ENCODE measurements around the gene UQCRC2. TPM values are rescaled to one million over a fixed set of nuclear protein-coding genes. Genes with fewer than 3 reads are reported as not detected.

The UQCRC2 gene
- total RNA-seq, 1 donor from 2014 or later, result 194 TPM

DNA sequence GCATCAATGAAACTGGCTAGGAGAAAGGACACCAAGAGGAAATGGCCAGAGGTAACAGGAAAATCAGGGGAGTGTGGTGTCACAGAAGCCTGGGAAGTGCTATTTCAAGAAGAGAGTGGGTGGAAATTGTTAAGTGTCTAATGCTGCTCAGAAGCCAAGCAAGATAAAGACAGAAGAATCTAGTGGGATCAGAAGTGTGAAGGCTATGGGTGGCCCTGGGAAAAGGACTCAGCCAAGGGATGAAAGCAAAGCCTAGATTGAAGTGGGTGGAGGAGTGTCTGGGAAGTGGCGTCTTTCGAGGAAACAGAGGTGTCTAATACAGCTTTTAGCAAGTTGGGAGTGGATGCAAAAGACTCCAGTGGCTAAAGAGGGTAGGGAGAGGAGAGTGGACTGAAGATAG lies 34.3 kb downstream of the UQCRC2 start:
- H3K4me3 Mint-ChIP-seq (ENCODE audit: unreplicated experiment), result peak overlapping the region; percentile 12
- peak overlapping the region; percentile 83 for H3K27ac Mint-ChIP-seq (ENCODE audit: unreplicated experiment)
- H3K9me3 Mint-ChIP-seq (ENCODE audit: unreplicated experiment), result no peaks in the 10 kb centered on the region
- H3K36me3 Mint-ChIP-seq (ENCODE audit: low read depth, unreplicated experiment), result peaks cover 14% of the 10 kb centered on the region
- H3K27me3 Mint-ChIP-seq (ENCODE audit: unreplicated experiment), result no peaks in the 10 kb centered on the region
- TF ChIP-seq, protein P1, sequence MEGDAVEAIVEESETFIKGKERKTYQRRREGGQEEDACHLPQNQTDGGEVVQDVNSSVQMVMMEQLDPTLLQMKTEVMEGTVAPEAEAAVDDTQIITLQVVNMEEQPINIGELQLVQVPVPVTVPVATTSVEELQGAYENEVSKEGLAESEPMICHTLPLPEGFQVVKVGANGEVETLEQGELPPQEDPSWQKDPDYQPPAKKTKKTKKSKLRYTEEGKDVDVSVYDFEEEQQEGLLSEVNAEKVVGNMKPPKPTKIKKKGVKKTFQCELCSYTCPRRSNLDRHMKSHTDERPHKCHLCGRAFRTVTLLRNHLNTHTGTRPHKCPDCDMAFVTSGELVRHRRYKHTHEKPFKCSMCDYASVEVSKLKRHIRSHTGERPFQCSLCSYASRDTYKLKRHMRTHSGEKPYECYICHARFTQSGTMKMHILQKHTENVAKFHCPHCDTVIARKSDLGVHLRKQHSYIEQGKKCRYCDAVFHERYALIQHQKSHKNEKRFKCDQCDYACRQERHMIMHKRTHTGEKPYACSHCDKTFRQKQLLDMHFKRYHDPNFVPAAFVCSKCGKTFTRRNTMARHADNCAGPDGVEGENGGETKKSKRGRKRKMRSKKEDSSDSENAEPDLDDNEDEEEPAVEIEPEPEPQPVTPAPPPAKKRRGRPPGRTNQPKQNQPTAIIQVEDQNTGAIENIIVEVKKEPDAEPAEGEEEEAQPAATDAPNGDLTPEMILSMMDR (IDR thresholded peaks at IDR 0.05; ENCODE audit: unreplicated experiment), result no peak
- no peak for DNase-seq (ENCODE audit: low spot score)
- H3K4me1 Mint-ChIP-seq (ENCODE audit: unreplicated experiment), result peaks cover 13% of the 10 kb centered on the region

DNA sequence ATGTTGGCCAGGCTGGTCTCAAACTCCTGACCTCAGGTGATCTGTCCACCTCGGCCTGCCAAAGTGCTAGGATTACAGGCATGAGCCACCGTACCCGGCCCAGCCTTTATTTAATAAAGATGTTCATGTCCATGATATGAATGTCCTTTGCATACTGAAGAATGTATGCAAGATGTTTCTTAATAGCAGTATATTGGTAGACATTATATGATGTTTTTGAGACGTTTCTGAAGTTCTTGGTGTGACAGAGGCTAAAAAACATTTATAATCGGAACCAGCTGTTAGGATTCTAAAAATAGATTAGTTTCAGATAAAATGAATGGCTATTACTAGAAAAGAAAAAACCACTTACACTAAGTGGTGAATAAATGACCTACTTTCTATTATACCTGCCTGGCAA lies 36.0 kb downstream of the UQCRC2 start:
- DNase-seq (ENCODE audit: low spot score), result no peak
- no peaks in the 10 kb centered on the region for H3K27me3 Mint-ChIP-seq (ENCODE audit: unreplicated experiment)
- TF ChIP-seq, protein P1 (IDR thresholded peaks at IDR 0.05; ENCODE audit: unreplicated experiment), result no peak
- H3K36me3 Mint-ChIP-seq (ENCODE audit: low read depth, unreplicated experiment), result peaks cover 11% of the 10 kb centered on the region
- no peak overlapping the region for H3K27ac Mint-ChIP-seq (ENCODE audit: unreplicated experiment)
- H3K4me3 Mint-ChIP-seq (ENCODE audit: unreplicated experiment), result no peak overlapping the region
- H3K9me3 Mint-ChIP-seq (ENCODE audit: unreplicated experiment), result no peaks in the 10 kb centered on the region
- H3K4me1 Mint-ChIP-seq (ENCODE audit: unreplicated experiment), result peaks cover 13% of the 10 kb centered on the region

DNA sequence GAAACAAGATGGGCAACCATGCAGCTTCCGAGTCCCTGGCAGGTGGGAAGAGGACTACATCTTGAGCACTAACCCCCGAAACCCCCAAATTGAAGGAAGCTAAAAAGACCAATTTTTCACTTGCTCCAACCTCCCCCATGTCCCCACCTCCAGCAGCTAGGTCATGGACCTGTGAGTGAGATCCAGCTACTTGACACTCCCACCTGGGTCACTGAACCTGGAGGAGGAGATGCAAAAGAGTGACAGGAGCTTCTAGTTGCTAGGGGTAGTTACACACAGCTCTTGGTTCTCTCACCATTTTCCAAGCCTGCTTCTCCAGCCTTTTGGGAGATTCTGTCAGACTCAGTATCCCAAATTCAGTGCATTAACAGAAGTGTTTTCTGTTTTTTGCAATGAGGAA lies 36.6 kb downstream of the UQCRC2 start:
- no peak for DNase-seq (ENCODE audit: low spot score)
- TF ChIP-seq, protein P1 (IDR thresholded peaks at IDR 0.05; ENCODE audit: unreplicated experiment), result no peak
- Mint-ChIP-seq H3K4me1 (ENCODE audit: unreplicated experiment) (peaks cover 11% of the 10 kb centered on the region), H3K27me3 (ENCODE audit: unreplicated experiment) (no peaks in the 10 kb centered on the region), H3K9me3 (ENCODE audit: unreplicated experiment) (no peaks in the 10 kb centered on the region), H3K4me3 (ENCODE audit: unreplicated experiment) (no peak overlapping the region), H3K27ac (ENCODE audit: unreplicated experiment) (no peak overlapping the region), H3K36me3 (ENCODE audit: low read depth, unreplicated experiment) (peaks cover 5% of the 10 kb centered on the region)

DNA sequence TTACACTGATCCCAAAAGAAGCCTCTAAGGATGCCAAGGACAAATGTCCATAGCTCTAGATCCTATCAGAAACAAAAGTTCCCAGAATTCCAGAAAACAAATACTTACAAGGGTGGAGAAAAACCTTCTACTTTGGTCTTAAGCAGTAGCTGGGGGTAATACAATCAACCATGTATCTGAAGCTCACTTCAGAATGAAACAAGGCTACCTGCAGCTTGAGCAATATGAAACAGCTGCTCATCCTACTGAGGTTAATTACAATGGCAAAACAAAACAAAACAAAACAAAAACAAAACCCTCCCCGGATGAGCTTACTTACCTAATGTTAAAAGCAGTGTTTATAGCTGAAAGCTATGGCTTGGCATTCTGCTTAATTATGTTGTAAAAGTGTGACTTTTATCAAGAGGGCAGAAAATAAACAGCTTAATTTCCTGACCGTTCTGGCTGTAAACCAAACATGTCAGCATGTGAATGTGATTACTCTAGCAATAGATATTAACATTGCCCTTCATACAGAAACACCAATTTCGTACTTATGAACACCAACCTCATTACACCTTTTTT lies 37.3 kb downstream of the UQCRC2 start:
- TF ChIP-seq, protein P1 (IDR thresholded peaks at IDR 0.05; ENCODE audit: unreplicated experiment), result no peak
- Mint-ChIP-seq H3K4me3 (ENCODE audit: unreplicated experiment) (no peak overlapping the region), H3K36me3 (ENCODE audit: low read depth, unreplicated experiment) (peaks cover 6% of the 10 kb centered on the region), H3K27me3 (ENCODE audit: unreplicated experiment) (peaks cover 4% of the 10 kb centered on the region), H3K4me1 (ENCODE audit: unreplicated experiment) (peaks cover 14% of the 10 kb centered on the region), H3K27ac (ENCODE audit: unreplicated experiment) (no peak overlapping the region), H3K9me3 (ENCODE audit: unreplicated experiment) (no peaks in the 10 kb centered on the region)
- DNase-seq (ENCODE audit: low spot score), result no peak

DNA sequence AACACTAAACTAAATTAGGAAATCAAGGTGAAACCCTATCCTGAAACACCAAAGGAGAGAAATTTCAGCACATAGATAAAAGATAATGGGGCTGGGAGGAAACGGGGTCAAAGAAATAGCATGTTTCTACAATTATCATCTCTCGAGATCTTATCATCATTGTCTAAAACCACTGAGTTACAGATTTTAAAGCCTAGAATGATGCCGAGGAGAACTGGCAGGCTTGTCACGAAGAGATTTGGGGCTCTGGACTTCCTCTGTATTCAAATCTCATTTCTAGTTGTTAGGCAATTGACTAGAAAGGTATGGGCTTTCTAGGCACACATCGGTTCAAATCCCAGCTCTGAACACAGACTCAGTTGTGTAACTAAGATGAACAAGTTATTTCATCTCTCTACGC lies 38.5 kb downstream of the UQCRC2 start:
- peaks cover 3% of the 10 kb centered on the region for H3K36me3 Mint-ChIP-seq (ENCODE audit: low read depth, unreplicated experiment)
- DNase-seq (ENCODE audit: low spot score), result no peak
- no peak overlapping the region for H3K4me3 Mint-ChIP-seq (ENCODE audit: unreplicated experiment)
- TF ChIP-seq, protein P1 (IDR thresholded peaks at IDR 0.05; ENCODE audit: unreplicated experiment), result no peak
- H3K27ac Mint-ChIP-seq (ENCODE audit: unreplicated experiment), result no peak overlapping the region
- H3K27me3 Mint-ChIP-seq (ENCODE audit: unreplicated experiment), result peaks cover 4% of the 10 kb centered on the region
- H3K9me3 Mint-ChIP-seq (ENCODE audit: unreplicated experiment), result no peaks in the 10 kb centered on the region
- H3K4me1 Mint-ChIP-seq (ENCODE audit: unreplicated experiment), result peaks cover 13% of the 10 kb centered on the region

Measured in endothelial cell (in vitro differentiated cells).